Osteoblast (primary cell): Measurements from ENCODE around the gene COL13A1. TPM values are rescaled to one million over a fixed set of nuclear protein-coding genes. Genes with fewer than 3 reads are reported as not detected.

Experiments
- DNase-seq: peaks from one replicate; pipeline ENCODE4 v3.0.0; 2011; ENCODE audit warnings: low spot score, mixed read lengths; ENCODE audit not compliant: insufficient read length; ENCODE audit errors: missing footprints
- H2AFZ ChIP-seq: 2 replicates; pipeline ENCODE4 v1.6.0; 2011; ENCODE audit warnings: mild to moderate bottlenecking, low read length
- H3K27ac ChIP-seq: 2 replicates; pipeline ENCODE4 v1.5.1; 2011; ENCODE audit warnings: mild to moderate bottlenecking, low read depth, low read length, moderate library complexity
- H3K27me3 ChIP-seq: 2 replicates; pipeline ENCODE4 v1.6.0; 2012; ENCODE audit warnings: mild to moderate bottlenecking, control low read depth, inconsistent platforms, low read length, moderate library complexity; ENCODE audit not compliant: insufficient read depth
- H3K36me3 ChIP-seq: 2 replicates; pipeline ENCODE4 v1.5.1; 2011; ENCODE audit warnings: mild to moderate bottlenecking, low read length, control low read depth, moderate library complexity; ENCODE audit not compliant: insufficient read depth
- H3K4me1 ChIP-seq: 2 replicates; pipeline ENCODE4 v1.5.1; 2011; ENCODE audit warnings: mild to moderate bottlenecking, low read length, control low read depth, moderate library complexity; ENCODE audit not compliant: insufficient read depth
- H3K4me2 ChIP-seq: 2 replicates; pipeline ENCODE4 v1.6.0; 2011; ENCODE audit warnings: mild to moderate bottlenecking, low read length; ENCODE audit not compliant: insufficient read depth
- H3K4me3 ChIP-seq: fragments of 200-600 bp; sonication (generic); 3 replicates; pipeline ENCODE4 v1.5.1; 2012; ENCODE audit warnings: mild to moderate bottlenecking, low read length, inconsistent platforms; ENCODE audit not compliant: insufficient read depth
- H3K79me2 ChIP-seq: 2 replicates; pipeline ENCODE4 v1.6.0; 2012; ENCODE audit warnings: mild to moderate bottlenecking, low read length, control low read depth, inconsistent platforms; ENCODE audit not compliant: insufficient read depth
- H3K9me3 ChIP-seq: 2 replicates; pipeline ENCODE4 v1.5.1; 2011; ENCODE audit warnings: low read depth, low read length, control low read depth
- H4K20me1 ChIP-seq: 2 replicates; pipeline ENCODE4 v1.6.0; 2012; ENCODE audit warnings: mild to moderate bottlenecking, low read length, control low read depth; ENCODE audit not compliant: insufficient read depth
- total RNA-seq: library from RNA; depleted of rRNA; stranded (reverse); fragments of >200 nt; gene quantifications from 2 replicates; pipeline ENCODE4 v1.2.3, GENCODE V29; 2012
- TF ChIP-seq, protein P1 (sequence below): IDR thresholded peaks from 2 replicates; pipeline ENCODE4 v1.5.1; 2011; ENCODE audit warnings: mild to moderate bottlenecking, low read depth, low read length, moderate library complexity; ENCODE audit errors: extremely low read depth

The COL13A1 gene
- total RNA-seq, 1 donor, result 1.1 TPM

DNA sequence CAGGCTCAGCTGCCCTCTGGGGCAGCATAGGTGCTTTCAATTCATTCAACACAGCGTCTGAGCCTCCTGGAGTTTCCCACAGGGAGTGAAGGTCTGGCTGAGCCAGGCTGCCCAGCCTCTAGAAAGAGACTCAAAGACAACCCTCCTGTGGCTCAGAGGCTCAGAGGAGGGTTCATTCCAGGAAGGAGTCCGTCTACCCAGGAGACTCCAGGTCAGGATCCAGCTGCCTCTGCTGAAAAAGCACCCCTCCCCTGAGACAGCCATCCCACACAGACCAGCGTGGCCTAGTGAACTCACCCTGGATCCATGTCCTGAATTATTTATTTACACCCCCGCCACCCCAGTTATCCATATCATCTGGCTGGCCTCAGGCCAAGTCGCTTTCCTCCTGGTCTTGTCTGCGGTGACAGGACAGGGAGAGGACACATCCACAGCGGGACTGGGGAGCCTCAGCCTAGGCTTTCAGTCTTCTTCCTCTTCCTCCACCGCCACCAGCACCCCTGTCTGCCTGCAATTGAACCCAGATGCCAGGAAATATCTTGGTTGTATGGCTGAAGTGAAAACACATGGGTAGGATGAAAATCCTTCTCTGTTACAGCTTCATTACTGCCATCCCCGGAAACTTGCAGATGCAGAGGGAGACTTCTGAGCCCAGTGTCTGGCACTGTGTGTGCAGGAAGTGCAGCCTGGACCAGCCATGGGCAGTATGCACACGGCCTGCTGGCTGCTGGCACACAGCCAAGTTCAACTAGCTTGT, 44.0 kb upstream of the COL13A1 start:
- H3K4me2 ChIP-seq, result peak overlapping the region; percentile 63
- H3K36me3 ChIP-seq, result no peaks in the 10 kb centered on the region
- no peaks in the 10 kb centered on the region for H3K79me2 ChIP-seq
- no peaks in the 10 kb centered on the region for H4K20me1 ChIP-seq
- no peak overlapping the region for H3K4me3 ChIP-seq
- TF ChIP-seq, protein P1, sequence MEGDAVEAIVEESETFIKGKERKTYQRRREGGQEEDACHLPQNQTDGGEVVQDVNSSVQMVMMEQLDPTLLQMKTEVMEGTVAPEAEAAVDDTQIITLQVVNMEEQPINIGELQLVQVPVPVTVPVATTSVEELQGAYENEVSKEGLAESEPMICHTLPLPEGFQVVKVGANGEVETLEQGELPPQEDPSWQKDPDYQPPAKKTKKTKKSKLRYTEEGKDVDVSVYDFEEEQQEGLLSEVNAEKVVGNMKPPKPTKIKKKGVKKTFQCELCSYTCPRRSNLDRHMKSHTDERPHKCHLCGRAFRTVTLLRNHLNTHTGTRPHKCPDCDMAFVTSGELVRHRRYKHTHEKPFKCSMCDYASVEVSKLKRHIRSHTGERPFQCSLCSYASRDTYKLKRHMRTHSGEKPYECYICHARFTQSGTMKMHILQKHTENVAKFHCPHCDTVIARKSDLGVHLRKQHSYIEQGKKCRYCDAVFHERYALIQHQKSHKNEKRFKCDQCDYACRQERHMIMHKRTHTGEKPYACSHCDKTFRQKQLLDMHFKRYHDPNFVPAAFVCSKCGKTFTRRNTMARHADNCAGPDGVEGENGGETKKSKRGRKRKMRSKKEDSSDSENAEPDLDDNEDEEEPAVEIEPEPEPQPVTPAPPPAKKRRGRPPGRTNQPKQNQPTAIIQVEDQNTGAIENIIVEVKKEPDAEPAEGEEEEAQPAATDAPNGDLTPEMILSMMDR, result no peak
- H3K27me3 ChIP-seq, result peaks cover 8% of the 10 kb centered on the region
- peak overlapping the region; percentile 78 for H2AFZ ChIP-seq
- no peaks in the 10 kb centered on the region for H3K9me3 ChIP-seq
- peaks cover 13% of the 10 kb centered on the region for H3K4me1 ChIP-seq
- DNase-seq, result peak; percentile 84
- peak overlapping the region; percentile 43 for H3K27ac ChIP-seq

DNA sequence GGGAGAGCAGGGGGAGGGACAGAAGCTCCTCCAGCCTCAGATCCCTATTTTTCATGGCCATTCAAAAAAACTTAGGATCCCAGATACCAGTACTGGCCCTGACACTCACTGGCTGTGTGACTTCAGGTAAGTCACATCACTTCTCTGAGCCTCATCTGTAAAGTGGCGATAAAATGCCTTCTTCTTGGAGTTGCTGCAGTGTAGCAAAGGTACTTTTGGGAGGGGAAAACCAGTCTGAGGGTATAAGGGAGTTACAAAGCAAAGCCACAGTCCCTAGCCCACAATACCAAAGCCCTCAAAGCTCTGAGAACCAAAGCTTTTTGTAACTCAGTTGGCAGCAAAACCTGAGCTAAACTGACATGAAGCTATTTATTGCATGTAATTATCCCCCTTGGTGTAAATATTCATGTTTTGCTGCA, 43.4 kb upstream of the COL13A1 start:
- peaks cover 5% of the 10 kb centered on the region for H3K27me3 ChIP-seq
- H3K27ac ChIP-seq, result no peak overlapping the region
- H2AFZ ChIP-seq, result no peak overlapping the region
- H3K79me2 ChIP-seq, result no peaks in the 10 kb centered on the region
- no peaks in the 10 kb centered on the region for H3K36me3 ChIP-seq
- H4K20me1 ChIP-seq, result no peaks in the 10 kb centered on the region
- TF ChIP-seq, protein P1, result no peak
- peak overlapping the region; percentile 63 for H3K4me2 ChIP-seq
- peaks cover 13% of the 10 kb centered on the region for H3K4me1 ChIP-seq
- H3K4me3 ChIP-seq, result no peak overlapping the region
- no peak for DNase-seq
- H3K9me3 ChIP-seq, result no peaks in the 10 kb centered on the region

DNA sequence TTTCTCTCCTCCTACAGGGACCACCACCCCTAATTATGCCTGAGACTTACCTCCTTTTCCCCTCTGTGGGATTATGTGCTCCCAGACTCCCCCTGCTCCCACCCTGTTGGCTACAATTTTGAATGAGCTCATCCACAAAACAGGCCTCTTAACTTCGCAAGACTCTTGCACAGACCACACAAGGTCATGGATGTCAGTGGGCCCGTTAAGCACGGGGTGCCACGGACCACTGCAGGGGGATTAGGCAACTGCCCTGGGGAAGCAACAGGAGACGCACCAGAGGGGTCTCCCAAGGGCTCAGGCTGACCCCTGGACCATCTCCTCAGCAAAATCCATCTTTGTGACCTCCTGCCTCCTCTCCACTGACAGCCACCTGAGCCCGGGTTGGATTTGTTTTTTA, 42.1 kb upstream of the COL13A1 start:
- TF ChIP-seq, protein P1, result no peak
- H3K27me3 ChIP-seq, result peaks cover 5% of the 10 kb centered on the region
- no peaks in the 10 kb centered on the region for H3K36me3 ChIP-seq
- H3K9me3 ChIP-seq, result no peaks in the 10 kb centered on the region
- H3K4me3 ChIP-seq, result no peak overlapping the region
- H2AFZ ChIP-seq, result no peak overlapping the region
- no peak overlapping the region for H3K4me2 ChIP-seq
- no peaks in the 10 kb centered on the region for H3K79me2 ChIP-seq
- no peak for DNase-seq
- H3K4me1 ChIP-seq, result peaks cover 13% of the 10 kb centered on the region
- H4K20me1 ChIP-seq, result no peaks in the 10 kb centered on the region
- H3K27ac ChIP-seq, result no peak overlapping the region

DNA sequence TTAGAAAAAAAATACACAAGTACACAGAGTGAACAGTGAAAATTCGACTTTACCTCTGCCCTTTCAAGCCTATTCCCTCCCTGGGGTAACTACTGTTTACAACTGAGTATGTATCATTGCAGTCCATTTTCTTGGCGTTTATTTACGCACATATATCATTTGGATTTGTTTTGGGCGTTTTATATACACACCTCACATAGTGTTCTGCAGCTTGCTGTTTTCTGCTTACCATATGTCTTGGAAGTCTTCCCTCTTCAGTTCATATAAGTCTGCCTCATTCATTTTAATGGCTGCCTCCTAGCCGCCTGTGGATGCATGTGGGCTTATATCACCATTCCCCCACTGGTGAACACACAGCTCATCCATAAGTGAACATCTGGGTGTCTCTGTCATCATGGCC, 41.6 kb upstream of the COL13A1 start:
- peaks cover 13% of the 10 kb centered on the region for H3K4me1 ChIP-seq
- no peaks in the 10 kb centered on the region for H4K20me1 ChIP-seq
- H3K4me3 ChIP-seq, result no peak overlapping the region
- H3K27ac ChIP-seq, result no peak overlapping the region
- TF ChIP-seq, protein P1, result no peak
- H3K36me3 ChIP-seq, result no peaks in the 10 kb centered on the region
- H2AFZ ChIP-seq, result no peak overlapping the region
- H3K9me3 ChIP-seq, result no peaks in the 10 kb centered on the region
- H3K4me2 ChIP-seq, result no peak overlapping the region
- peak; percentile 39 for DNase-seq
- H3K79me2 ChIP-seq, result no peaks in the 10 kb centered on the region
- peaks cover 5% of the 10 kb centered on the region for H3K27me3 ChIP-seq
